GM21528 (cell line): Measurements from ENCODE around the gene TSPAN14.
"Not testable (repeated sequence)": the region's sequence is repeated elsewhere in the genome, so short reads cannot be mapped to it uniquely, and the experiment has no call there.

ENCODE experiments used
- ATAC-seq: cut with Tn5 transposase; IDR thresholded peaks from one replicate; pipeline ENCODE4 v1.9.1; 2021; ENCODE audit warnings: mild to moderate bottlenecking, moderate library complexity; ENCODE audit not compliant: unreplicated experiment, low FRiP score

The TSPAN14 gene

DNA sequence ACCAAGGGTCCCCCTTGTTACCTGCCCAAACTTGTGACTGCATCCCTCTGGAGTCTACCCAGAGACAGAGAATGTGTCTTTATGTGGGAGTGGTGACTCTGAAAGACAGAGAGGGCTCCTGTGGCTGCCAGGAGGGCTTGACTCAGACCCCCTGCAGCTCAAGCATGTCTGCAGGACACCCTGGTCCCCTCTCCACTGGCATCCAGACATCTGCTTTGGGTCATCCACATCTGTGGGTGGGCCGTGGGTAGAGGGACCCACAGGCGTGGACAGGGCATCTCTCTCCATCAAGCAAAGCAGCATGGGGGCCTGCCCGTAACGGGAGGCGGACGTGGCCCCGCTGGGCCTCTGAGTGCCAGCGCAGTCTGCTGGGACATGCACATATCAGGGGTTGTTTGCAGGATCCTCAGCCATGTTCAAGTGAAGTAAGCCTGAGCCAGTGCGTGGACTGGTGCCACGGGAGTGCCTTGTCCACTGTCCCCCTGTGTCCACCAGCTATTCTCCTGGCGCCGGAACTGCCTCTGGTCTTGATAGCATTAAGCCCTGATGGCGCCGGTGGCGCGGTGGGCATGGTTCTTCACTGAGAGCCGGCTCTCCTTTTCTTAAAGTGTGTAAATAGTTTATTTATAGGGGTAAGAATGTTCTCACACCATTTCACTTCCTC is 64.2 kb downstream of the TSPAN14 start:
- ATAC-seq: peak; percentile 50

DNA sequence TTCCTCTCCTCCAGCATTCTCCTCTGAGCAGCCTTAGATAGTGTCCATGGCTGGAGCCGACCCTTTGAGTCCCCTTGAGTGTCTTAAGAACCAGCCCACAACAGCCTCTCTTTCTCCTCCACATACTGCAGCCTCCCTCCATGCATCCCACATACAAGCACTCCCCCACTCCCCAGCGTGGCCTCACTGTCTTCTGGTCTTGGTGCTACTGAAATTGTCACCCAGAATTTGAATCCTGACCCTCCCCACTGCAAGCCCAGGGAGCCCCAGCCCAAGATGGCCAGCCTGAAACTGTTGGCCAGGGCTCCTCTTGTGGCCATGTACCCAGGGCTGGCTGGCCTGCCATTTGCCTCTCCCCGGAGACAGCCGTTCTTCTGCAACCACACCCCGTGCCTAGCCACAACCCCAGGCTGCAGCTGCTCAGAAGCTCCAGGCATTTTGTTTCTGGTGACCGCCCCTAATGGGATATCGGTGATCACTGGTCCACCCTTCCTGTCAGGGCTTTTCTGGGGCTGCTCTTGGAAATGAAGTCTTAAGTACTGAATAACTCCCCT is 64.8 kb downstream of the TSPAN14 start:
- peak; percentile 28 for ATAC-seq

- ATAC-seq: no peak
Observed at GRCh38 chr10:80519936-80520650, 66.0 kb downstream of the TSPAN14 start.

DNA sequence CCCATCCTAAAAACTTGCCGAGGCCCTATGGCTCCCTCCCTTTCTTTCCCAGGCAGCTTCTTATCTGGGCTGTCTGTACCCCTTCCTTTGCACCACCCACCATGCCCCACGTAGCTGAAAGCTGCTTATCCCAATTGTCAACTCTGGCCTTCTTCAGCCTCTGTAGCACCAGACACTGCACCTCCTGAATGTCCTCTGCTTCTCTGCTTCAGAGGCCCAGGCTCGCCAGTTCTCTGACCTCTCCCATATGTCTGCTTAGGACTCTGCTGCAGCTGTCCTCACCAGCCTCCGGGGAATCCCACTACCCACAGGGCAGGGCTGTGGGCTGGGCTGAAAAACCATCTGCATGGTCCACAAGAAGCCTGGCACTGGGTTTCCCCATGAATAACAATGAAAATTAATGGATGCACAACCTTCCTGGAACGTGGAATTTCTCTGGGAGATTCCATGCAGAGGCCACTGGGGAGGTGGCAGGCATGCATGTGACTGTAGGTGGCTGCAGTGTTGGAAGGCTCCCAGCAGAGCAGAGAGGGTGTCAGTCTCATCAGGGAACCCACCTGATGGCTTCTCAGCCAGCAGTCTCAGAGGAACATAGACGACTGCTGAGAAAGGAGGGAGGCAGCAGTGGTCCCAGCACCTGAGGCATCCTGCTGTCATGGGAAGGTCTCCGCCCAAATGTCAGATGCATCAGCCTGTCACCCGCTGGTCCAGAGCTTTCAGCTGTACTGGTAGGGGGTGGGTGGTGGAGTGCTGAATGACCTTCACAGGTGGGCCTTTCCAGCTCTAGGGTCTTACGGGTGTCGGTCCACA is 66.8 kb downstream of the TSPAN14 start:
- ATAC-seq: no peak

DNA sequence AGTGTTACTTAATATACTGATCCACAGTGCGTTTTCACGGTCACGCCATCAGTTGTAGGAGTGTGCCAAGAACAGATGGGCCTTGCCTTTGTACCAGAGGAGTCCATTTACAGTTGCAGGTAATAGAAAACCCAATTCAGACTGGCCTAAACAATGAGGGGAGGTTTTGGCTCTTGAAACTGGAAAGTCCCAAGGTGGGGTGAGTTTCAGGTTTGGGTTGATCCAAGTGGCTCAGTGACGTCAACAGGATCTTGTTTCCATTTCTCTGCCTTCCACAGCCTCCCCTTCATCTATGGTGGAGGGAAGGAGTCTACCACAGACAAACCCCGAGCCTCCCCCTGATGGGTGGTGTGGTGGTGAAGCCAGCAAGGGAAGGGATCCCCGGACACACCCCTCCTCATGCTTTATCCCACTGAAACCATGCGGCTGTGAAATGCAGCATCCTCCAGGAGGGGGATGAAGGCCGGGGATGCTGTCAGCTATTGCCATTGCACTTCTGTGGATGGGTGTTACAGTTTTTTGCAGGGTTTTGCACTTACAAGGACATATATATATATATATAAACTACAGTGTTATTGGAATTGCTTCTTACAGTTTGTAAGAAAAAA is 68.8 kb downstream of the TSPAN14 start:
- ATAC-seq: no peak

- no peak for ATAC-seq
Observed at GRCh38 chr10:80523773-80524172, 69.7 kb downstream of the TSPAN14 start.

DNA sequence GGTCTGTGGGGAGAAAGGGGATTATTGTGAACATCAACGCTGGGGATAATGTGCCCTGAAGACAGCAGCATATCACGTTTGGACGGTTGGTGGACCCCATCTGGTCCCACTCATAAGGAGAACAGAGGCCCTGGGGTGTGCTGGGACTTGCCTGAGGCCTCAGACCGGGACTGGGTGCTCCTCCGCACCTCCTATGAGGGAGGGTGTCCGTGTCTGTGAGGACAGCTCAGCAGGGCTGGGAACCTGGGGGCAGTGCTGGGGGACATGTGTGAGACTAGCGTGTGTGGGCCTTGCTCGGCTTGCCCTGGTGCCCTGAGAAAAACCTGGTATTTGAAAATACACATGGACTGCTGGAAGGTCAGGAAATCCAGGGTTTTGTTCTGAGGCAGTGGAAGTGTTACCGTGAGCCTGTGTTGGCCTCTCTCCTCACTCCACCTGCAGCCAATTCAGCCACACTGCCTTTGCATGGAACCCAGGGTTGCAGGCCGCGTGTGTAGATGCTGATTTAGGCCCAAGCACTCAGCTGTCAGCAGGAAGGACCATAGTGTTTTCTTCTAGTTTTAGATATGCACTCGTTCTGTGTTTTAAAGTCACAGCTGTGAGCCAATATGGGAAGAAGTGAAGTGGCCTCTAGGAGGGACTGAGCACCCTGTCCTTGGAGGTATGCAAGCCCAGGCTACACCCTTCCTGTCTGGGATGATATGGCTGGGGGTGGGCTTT is 70.2 kb downstream of the TSPAN14 start:
- ATAC-seq: no peak

GRCh38 chr10:80526218-80526617 is 72.1 kb downstream of the TSPAN14 start:
- ATAC-seq: no peak

DNA sequence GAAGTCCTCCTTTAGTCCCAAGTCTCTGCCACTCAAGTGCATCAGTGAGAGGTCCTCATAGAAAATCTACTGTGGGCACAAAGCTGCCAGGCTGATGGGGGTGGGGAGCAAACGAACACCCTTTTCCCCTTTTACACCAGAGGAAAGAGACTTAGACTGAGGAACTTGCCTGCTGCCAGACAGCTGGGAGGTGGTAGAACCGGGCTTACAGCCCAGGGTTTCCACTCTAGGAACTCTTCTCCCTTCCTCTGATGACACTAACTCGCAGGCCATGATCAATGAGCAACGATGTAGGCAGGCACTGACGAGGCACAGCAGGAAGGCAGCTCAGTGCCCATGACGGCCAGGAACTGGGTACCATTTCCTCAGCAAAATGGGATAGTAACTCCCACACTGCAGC is 72.6 kb downstream of the TSPAN14 start:
- no peak for ATAC-seq

DNA sequence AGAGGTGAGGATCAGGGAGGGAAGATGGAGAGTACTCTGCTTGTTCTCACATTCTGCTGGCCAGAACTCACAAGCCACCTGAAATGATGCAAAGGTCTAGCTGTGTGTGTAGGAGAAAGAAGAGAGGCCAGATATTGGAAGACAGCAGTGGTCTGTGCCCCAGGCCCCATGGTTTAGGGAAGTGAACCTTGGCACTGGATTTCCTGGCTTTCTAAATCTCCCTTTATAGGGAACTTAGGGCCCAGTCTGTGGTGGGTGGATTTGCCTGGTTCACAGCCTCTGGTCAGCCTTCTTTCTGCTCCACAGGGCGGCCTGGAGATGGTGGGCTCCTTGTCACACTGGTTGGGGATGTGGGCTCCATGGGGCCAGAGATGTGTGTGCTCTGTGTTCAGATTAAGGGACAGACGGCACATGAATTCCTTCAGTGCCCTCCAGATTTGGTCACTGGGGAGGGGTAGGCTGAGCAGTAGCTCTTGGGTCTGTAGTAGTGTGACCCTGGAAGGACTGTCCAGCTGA is 74.1 kb downstream of the TSPAN14 start:
- ATAC-seq: no peak

GRCh38 chr10:80528901-80529300 is 74.8 kb downstream of the TSPAN14 start:
- ATAC-seq: no peak

DNA sequence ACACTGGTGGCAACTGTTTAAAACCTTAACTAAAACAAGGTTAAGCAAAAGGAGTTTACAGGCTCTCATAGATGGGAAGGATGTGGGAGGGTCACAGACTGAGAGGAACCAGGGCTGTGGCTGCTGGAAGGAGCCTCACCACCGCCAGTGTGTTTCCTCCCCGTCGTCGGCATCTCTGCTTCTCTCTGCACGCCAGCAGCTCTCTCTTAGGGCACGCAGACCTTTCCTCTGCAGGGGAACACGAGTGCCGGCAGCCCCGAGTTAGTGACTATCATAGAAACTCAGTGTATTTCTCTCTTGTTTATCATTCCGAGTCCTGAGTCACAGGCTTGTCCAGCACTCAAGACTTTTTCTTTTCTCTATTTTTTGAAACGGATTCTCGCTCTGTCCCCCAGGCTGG is 75.5 kb downstream of the TSPAN14 start:
- ATAC-seq: no peak

- no peak for ATAC-seq
Observed at GRCh38 chr10:80530251-80530650, 76.1 kb downstream of the TSPAN14 start.

GRCh38 chr10:80530816-80531215 is 76.7 kb downstream of the TSPAN14 start:
- ATAC-seq: no peak

DNA sequence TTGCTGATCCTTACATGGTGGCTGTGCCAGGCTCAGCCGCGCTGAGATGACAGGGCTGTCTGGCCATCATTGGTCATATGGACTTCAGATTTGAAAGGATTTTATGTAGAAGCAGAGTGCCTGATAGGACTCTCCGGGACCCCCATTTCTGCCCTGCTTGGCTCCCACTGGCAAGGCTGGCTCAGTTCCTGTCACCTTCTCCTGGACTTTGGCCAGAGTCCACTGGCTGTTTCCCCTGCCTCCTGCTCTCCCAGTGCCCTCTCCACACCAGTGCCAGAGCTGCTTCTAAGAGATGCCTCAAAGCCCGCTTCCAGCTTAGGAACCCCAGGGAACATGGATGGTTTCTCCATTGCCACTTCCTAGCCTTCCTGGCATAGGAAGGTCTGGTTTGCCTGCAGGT is 78.5 kb downstream of the TSPAN14 start:
- no peak for ATAC-seq

- ATAC-seq: not testable (repeated sequence)
Observed at GRCh38 chr10:80534059-80534458, 79.9 kb downstream of the TSPAN14 start.

DNA sequence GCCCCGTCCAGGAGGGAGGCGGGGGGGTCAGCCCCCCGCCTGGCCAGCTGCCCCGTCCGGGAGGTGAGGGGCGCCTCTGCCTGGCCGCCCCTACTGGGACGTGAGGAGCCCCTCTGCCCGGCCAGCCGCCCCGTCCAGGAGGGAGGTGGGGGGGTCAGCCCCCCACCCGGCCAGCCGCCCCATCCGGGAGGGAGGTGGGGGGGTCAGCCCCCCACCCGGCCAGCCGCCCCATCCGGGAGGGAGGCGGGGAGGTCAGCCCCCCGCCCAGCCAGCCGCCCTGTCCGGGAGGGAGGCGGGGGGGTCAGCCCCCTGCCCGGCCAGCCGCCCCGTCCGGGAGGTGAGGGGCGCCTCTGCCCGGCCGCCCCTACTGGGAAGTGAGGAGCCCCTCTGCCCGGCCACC is 80.5 kb downstream of the TSPAN14 start:
- ATAC-seq: not testable (repeated sequence)

- no peak for ATAC-seq
Observed at GRCh38 chr10:80535671-80536360, 81.7 kb downstream of the TSPAN14 start.

GRCh38 chr10:80536361-80536835 is 82.3 kb downstream of the TSPAN14 start:
- no peak for ATAC-seq
